ENCODE results near the gene EMC1.

DNA sequence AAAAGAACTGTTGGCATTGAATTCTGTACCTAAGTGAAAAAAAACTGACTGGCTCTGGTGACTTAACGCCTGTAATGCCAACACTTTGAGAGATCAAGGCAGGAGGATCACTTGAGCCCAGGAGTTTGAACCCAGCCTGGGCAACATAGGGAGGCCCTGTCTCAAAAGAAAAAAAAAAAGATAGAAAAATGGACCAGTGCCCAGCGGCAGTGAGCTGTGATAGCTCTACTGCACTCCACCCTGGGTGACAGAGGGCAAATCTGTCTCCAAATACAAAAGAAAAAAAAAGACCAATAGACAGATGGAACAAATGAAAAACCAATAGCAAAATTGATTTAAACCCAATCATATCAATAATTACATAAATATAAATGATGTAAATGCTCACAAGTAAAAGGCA lies 37.9 kb upstream of the EMC1 start:
- TF ChIP-seq TAF1 (IDR thresholded peaks at IDR 0.05; ENCODE audit: low read depth, low read length) = no peak
- no peak for TF ChIP-seq POLR2A (IDR thresholded peaks at IDR 0.05; ENCODE audit: low read depth, low read length)
- TF ChIP-seq PAX5 (IDR thresholded peaks at IDR 0.05; ENCODE audit: insufficient read depth, low read length, severe bottlenecking) = no peak
